Erythroblast (primary cell): ENCODE results near the gene NRL.
"Not testable (repeated sequence)": the region's sequence is repeated elsewhere in the genome, so short reads cannot be mapped to it uniquely, and the experiment has no call there.

Experiments
- DNase-seq, 2 experiments: peaks; one replicate each; lab custom pipeline; 2025; lab: John Stamatoyannopoulos, UW
- GATA1 ChIP-seq: IDR thresholded peaks from 2 replicates; pipeline ENCODE4 v1.6.1; 2011; ENCODE audit warnings: low read depth, mild to moderate bottlenecking, control low read depth, low read length, moderate library complexity
- POLR2A ChIP-seq: IDR thresholded peaks from 2 replicates; pipeline ENCODE4 v1.6.1; 2011; ENCODE audit warnings: mild to moderate bottlenecking, low read length

NRL gene

DNA sequence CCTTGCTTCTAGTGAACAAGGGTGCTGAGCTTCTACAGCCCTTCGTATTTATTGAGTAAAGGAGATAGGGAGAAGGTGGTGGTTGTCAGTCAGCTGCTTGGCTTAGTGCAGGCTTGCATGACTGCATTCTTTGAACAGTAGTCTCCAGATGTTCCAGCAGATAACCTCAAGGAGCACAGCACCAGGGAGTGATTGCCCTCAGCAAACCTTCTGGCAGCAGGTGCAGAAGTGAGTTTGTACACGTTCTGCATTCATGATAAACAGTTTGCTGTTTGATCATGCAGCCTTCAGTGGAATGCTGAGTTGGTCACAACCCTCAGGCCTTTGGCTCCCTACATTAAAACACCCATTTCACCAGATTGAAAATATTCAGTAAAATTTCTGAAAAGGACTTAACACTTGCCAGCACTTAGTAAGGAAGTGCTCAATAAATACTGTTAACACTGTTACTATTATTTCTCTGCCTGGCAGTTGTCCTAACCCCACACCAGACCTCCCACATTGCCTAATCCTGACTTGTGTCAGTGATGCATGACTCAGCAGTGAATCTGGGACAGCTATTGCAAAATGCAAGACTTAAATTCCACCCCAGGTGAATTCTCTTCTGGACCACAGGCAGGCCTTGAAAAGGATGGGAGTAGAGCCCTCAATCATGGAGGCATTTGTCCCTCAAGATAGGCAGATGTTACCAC lies 81.9 kb downstream of the NRL start:
- no peak for TF ChIP-seq POLR2A
- TF ChIP-seq GATA1, result no peak
- peak; percentile 53 to 73 for DNase-seq

DNA sequence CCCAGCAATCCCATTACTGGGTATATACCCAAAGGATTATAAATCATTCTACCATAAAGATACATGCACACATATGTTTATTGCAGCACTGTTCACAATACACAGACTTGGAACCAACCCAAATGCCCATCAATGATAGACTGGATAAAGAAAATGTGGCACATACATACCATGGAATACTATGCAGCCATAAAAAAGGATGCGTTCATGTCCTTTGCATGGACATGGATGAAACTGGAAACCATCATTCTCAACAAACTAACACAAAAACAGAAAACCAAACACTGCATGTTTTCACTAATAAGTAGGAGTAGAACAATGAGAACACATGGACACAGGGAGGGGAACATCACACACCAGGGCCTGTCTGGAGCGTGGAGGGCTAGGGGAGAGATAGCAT lies 83.4 kb downstream of the NRL start:
- not testable (repeated sequence) for DNase-seq

DNA sequence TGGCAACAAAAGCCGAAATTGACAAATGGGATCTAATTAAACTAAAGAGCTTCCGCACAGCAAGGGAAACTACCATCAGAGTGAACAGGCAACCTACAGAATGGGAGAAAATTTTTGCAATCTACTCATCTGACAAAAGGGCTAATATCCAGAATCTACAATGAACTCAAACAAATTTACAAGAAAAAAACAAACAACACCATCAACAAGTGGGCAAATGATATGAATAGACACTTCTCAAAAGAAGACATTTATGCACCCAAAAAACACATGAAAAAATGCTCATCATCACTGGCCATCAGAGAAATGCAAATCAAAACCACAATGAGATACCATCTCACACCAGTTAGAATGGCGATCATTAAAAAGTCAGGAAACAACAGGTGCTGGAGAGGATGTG lies 85.1 kb downstream of the NRL start:
- DNase-seq, result not testable (repeated sequence)
